Aorta (tissue), 5 donors: ENCODE measurements around the gene MLXIPL. TPM values are rescaled to one million over a fixed set of nuclear protein-coding genes. Genes with fewer than 3 reads are reported as not detected.
"Not testable (repeated sequence)": the region's sequence is repeated elsewhere in the genome, so short reads cannot be mapped to it uniquely, and the experiment has no call there.

ENCODE experiments used
- ATAC-seq: fragments of 200-7000 bp; cut with Tn5 transposase; one replicate; pipeline ENCODE4 v1.9.1; 2022; ENCODE audit warnings: moderate library complexity; ENCODE audit not compliant: low FRiP score
- DNase-seq, 2 donors: peaks; one replicate each; pipeline ENCODE4 v3.0.0-alpha.2; 2020
- H3K27ac ChIP-seq, 2 donors: one replicate each; pipeline ENCODE4 v1.5.1; 2013; ENCODE audit warnings: low read length in 2 of 2, mild to moderate bottlenecking in 2 of 2, moderate library complexity in 2 of 2, control low read depth in 1 of 2, inconsistent platforms in 1 of 2, low read depth in 1 of 2
- H3K27me3 ChIP-seq, 2 donors: one replicate each; pipeline ENCODE4 v1.6.1; 2013; ENCODE audit warnings: control low read depth in 1 of 2, low read length in 1 of 2, mild to moderate bottlenecking in 1 of 2, moderate library complexity in 1 of 2; ENCODE audit not compliant: insufficient read depth in 2 of 2, control insufficient read depth in 1 of 2
- H3K36me3 ChIP-seq, 2 donors: one replicate each; pipeline ENCODE4 v1.6.1; 2013; ENCODE audit warnings: control low read depth in 1 of 2, low read length in 1 of 2, mild to moderate bottlenecking in 1 of 2; ENCODE audit not compliant: insufficient read depth in 2 of 2, control insufficient read depth in 1 of 2
- H3K4me1 ChIP-seq, 2 donors: one replicate each; pipeline ENCODE4 v1.6.1; 2013; ENCODE audit warnings: low read length in 2 of 2, control low read depth in 1 of 2, mild to moderate bottlenecking in 1 of 2, moderate library complexity in 1 of 2; ENCODE audit not compliant: insufficient read depth in 2 of 2, control insufficient read depth in 1 of 2
- H3K4me3 ChIP-seq, 2 donors: one replicate each; pipeline ENCODE4 v1.5.1; 2013; ENCODE audit warnings: low read length in 2 of 2, control low read depth in 1 of 2, mild to moderate bottlenecking in 1 of 2
- H3K9me3 ChIP-seq: one replicate; pipeline ENCODE4 v1.6.1; 2013; ENCODE audit warnings: mild to moderate bottlenecking, low read length; ENCODE audit not compliant: control insufficient read depth
- WGBS, 2 donors: extraction: QIAGEN DNeasy Blood & Tissue Kit; methylation state at CpG; one replicate each; pipeline ENCODE4 v1.1.7; 2013; 5-methylcytosine and 5-hydroxymethylcytosine counted together
- intact Hi-C, 2 donors: fragments of 100-400 bp; cut with DNase I; formaldehyde crosslinking; loops; one replicate each; pipeline versions ENCODE4 v1.14.2 to v1.15.0; 2022
- polyA plus RNA-seq, 2 donors: library from polyadenylated mRNA; stranded (reverse); fragments of 200-250 nt; gene quantifications; one replicate each; pipeline ENCODE4 v1.2.3, GENCODE V29; 2013
- total RNA-seq, 2 donors: library from RNA; stranded (reverse); fragmentation: NEBNext Ultra II Directional; extraction: Animal tissue kit (Norgen Biotek cat#: 25700); gene quantifications; one replicate each; pipeline ENCODE4 v1.2.1, GENCODE V29; 2021
- donor health status: healthy with polysubstance abuse.
- donor health status: Bipolar disorder and iron deficiency.
- donor health status: DM: no; HTN: no; CAD: no.
- donor health status: DM: no; HTN: no; CAD: no.
- donor health status: DM: yes; HTN: yes; CAD: no.

MLXIPL gene
- total and polyA plus RNA-seq, 4 donors: 0.23 to 13.5 (median 3.3) TPM

GRCh38 chr7:73667344-73668102 is 43.2 kb upstream of the MLXIPL start, which contains the start of gene VPS37D:
VPS37D (plus strand) TSS chr7:73667831; CDS start chr7:73667959, 128 bp downstream.
- ATAC-seq (peak; percentile 96), DNase-seq (peak; percentile 91 to 97)
- H3K4me3 ChIP-seq: peak within 1 kb of the TSS; percentile 53 to 73
- WGBS, 2 donors: 3 to 4% methylated on average over 40 to 79 of the region's 79 CpGs
- no peaks in the 10 kb centered on the region for H3K27me3 ChIP-seq
- no peak within 1 kb of the TSS for H3K27ac ChIP-seq
- peaks cover 3% of the 10 kb centered on the region for H3K9me3 ChIP-seq
- intact Hi-C loops: loop anchor here in 1 of 2 donors (5.0 kb wide), 1 partner anchor 60 kb away; no protein-coding TSS in a partner anchor
- H3K36me3 ChIP-seq: no peaks in the 10 kb centered on the region
- H3K4me1 ChIP-seq: no peaks in the 10 kb centered on the region

- H3K36me3 ChIP-seq: no peaks in the 10 kb centered on the region
- peaks cover 3% of the 10 kb centered on the region for H3K9me3 ChIP-seq
- H3K4me1 ChIP-seq: no peaks in the 10 kb centered on the region
- ATAC-seq (no peak), DNase-seq (no peak)
- H3K4me3 ChIP-seq: no peak overlapping the region
- intact Hi-C loops: no loop called here
- H3K27me3 ChIP-seq: no peaks in the 10 kb centered on the region
- H3K27ac ChIP-seq: no peak overlapping the region
Observed at GRCh38 chr7:73663033-73663432, 38.7 kb upstream of the MLXIPL start.

GRCh38 chr7:73660594-73660993 is 36.3 kb upstream of the MLXIPL start:
- WGBS, 2 donors: 58 to 61% methylated on average over 4 of the region's 4 CpGs
- intact Hi-C loops: not testable (repeated sequence)

GRCh38 chr7:73659983-73660382 is 35.7 kb upstream of the MLXIPL start:
- DNase-seq (no peak), ATAC-seq (no peak)
- peaks cover 3% of the 10 kb centered on the region for H3K9me3 ChIP-seq
- no peak overlapping the region for H3K4me3 ChIP-seq
- no peaks in the 10 kb centered on the region for H3K36me3 ChIP-seq
- no peak overlapping the region for H3K27ac ChIP-seq
- 62 to 66% methylated on average over 8 of the region's 8 CpGs for WGBS, 2 donors
- H3K27me3 ChIP-seq: no peaks in the 10 kb centered on the region
- H3K4me1 ChIP-seq: no peaks in the 10 kb centered on the region
- intact Hi-C loops: no loop called here

More at GRCh38 chr7:73660594-73660993, 36.3 kb upstream of the MLXIPL start:
- ATAC-seq, H3K4me1 ChIP-seq, H3K9me3 ChIP-seq, DNase-seq, H3K27me3 ChIP-seq, H3K36me3 ChIP-seq, H3K27ac ChIP-seq, H3K4me3 ChIP-seq: not testable (repeated sequence)

GRCh38 chr7:73655309-73655708 is 31.0 kb upstream of the MLXIPL start:
- H3K4me1 ChIP-seq, H3K4me3 ChIP-seq, ATAC-seq, H3K36me3 ChIP-seq, H3K27ac ChIP-seq, H3K9me3 ChIP-seq, DNase-seq, intact Hi-C loops, H3K27me3 ChIP-seq: not testable (repeated sequence)
- WGBS, 2 donors: 72 to 77% methylated on average over 4 of the region's 4 CpGs

GRCh38 chr7:73652541-73652949 is 28.2 kb upstream of the MLXIPL start:
- Histone ChIP-seq H3K9me3 (no peaks in the 10 kb centered on the region), H3K4me3 (no peak overlapping the region), H3K27me3 (peaks cover 0 to 2% of the 10 kb centered on the region in 2 donors), H3K27ac (no peak overlapping the region), H3K36me3 (no peaks in the 10 kb centered on the region), H3K4me1 (no peaks in the 10 kb centered on the region)
- intact Hi-C loops: no loop called here
- DNase-seq (peak in 1 of 2 donors; percentile 13), ATAC-seq (no peak)
- WGBS, 2 donors: 73 to 81% methylated on average over 9 to 11 of the region's 11 CpGs

- WGBS, 2 donors: 65 to 71% methylated on average over 5 of the region's 5 CpGs
- intact Hi-C loops: no loop called here
- ATAC-seq: no peak
- Histone ChIP-seq H3K9me3 (no peaks in the 10 kb centered on the region), H3K4me1 (no peaks in the 10 kb centered on the region), H3K27me3 (peaks cover 0 to 2% of the 10 kb centered on the region in 2 donors), H3K4me3 (no peak overlapping the region), H3K27ac (no peak overlapping the region), H3K36me3 (no peaks in the 10 kb centered on the region)
- no peak for DNase-seq
Observed at GRCh38 chr7:73650524-73650923, 26.2 kb upstream of the MLXIPL start.

- no peak overlapping the region for H3K27ac ChIP-seq
- H3K9me3 ChIP-seq: no peaks in the 10 kb centered on the region
- 50 to 55% methylated on average over 9 of the region's 9 CpGs for WGBS, 2 donors
- H3K4me1 ChIP-seq: no peaks in the 10 kb centered on the region
- intact Hi-C loops: no loop called here
- ATAC-seq: no peak
- no peak overlapping the region for H3K4me3 ChIP-seq
- peaks cover 0 to 2% of the 10 kb centered on the region in 2 donors for H3K27me3 ChIP-seq
- no peak for DNase-seq
- H3K36me3 ChIP-seq: no peaks in the 10 kb centered on the region
Observed at GRCh38 chr7:73649576-73649975, 25.3 kb upstream of the MLXIPL start.
